ENCODE data around the gene HCK. TPM values are rescaled to one million over a fixed set of nuclear protein-coding genes. Genes with fewer than 3 reads are reported as not detected.

Gene HCK
- total RNA-seq, 3 donors from 2014 or later, result 6.2 to 17.3 (median 13.4) TPM

DNA sequence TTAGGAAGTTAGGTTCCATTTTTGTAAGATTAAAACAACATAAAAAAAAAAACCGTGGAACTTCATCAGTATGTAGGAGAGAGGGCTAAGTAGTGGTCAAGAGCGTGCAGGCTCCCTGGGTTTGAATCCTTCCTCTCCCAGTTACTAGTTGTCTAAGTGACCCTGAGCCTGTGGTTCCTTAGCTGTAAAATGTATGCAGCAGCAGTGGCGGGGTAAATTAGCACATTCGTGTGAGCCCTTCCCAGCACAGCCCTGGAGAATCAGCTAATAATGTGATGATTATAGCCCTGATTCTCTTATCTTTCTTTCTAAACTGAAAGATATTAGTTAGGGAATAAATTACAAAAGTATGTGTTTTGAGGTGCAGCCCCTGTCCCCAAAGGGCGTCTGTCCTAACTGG lies 90.0 kb downstream of the HCK start:
- no peaks in the 10 kb centered on the region for H3K9me3 ChIP-seq
- intact Hi-C loops (cut with DNase I, micrococcal nuclease), result no loop called here

DNA sequence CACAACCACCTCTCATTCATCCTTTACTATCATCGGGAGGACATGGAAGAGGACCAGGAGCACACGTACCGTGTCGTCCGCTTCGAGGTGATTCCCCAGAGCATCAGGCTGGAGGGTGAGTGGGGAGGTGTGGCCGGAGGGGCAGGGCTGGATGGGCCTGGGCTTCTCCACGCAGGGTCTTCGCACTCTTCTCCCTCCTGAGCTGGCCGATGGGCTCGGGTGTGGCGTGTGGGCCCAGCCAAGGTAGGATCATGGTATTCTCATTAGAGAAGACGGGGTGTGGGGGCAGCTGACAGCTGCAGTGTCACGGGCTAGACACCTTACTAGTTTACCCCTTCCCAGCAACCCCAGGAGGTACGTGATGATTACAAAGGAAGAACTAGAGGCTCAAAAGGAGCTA lies 90.9 kb downstream of the HCK start:
- no peak for DNase-seq

More for the DNA sequence above, 90.0 kb downstream of the HCK start:
- peaks cover 16% of the 10 kb centered on the region for H3K36me3 ChIP-seq (ENCODE audit: low read depth)
- no peak overlapping the region for H3K4me3 ChIP-seq
- H3K4me1 ChIP-seq (ENCODE audit: low read depth), result no peaks in the 10 kb centered on the region
- DNase-seq (no peak), ATAC-seq (no peak)
- TF ChIP-seq, protein P1, sequence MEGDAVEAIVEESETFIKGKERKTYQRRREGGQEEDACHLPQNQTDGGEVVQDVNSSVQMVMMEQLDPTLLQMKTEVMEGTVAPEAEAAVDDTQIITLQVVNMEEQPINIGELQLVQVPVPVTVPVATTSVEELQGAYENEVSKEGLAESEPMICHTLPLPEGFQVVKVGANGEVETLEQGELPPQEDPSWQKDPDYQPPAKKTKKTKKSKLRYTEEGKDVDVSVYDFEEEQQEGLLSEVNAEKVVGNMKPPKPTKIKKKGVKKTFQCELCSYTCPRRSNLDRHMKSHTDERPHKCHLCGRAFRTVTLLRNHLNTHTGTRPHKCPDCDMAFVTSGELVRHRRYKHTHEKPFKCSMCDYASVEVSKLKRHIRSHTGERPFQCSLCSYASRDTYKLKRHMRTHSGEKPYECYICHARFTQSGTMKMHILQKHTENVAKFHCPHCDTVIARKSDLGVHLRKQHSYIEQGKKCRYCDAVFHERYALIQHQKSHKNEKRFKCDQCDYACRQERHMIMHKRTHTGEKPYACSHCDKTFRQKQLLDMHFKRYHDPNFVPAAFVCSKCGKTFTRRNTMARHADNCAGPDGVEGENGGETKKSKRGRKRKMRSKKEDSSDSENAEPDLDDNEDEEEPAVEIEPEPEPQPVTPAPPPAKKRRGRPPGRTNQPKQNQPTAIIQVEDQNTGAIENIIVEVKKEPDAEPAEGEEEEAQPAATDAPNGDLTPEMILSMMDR (IDR thresholded peaks at IDR 0.05), result no peak

DNA sequence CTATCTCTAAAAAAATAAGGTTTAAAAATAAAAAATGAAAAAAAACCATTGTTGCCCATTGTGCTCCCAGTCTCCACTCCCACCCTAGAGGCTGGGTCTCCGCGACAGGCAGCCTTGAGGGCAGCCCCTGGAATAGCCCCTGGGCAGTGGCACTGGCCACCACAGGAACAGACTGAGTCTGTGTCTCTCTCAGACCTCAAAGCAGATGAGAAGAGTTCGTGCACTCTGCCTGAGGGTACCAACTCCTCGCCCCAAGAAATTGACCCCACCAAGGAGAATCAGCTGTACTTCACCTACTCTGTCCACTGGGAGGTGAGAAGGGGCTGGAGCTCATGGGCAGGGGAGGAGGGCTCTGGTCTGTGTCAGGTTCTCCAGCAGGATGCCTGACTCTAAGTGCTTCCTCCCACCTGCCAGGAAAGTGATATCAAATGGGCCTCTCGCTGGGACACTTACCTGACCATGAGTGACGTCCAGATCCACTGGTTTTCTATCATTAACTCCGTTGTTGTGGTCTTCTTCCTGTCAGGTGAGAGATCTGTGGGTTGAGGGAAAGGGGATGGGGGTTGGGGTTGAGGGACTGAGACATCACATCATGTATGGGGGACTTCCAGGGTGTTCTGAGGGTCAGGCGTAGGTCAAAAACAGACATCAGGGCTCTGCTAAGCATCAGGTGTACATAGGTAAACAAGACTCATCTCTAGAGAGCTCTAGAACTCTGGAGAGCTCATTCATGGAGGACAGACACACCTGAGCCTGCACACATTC lies 93.0 kb downstream of the HCK start:
- peaks cover 16% of the 10 kb centered on the region for H3K36me3 ChIP-seq (ENCODE audit: low read depth)
- H3K4me3 ChIP-seq, result no peak overlapping the region
- no peaks in the 10 kb centered on the region for H3K4me1 ChIP-seq (ENCODE audit: low read depth)
- ATAC-seq (no peak), DNase-seq (no peak)
- no peaks in the 10 kb centered on the region for H3K9me3 ChIP-seq
- intact Hi-C loops (cut with DNase I, micrococcal nuclease), result no loop called here
- TF ChIP-seq, protein P1 (IDR thresholded peaks at IDR 0.05), result no peak

More for the DNA sequence above, 90.9 kb downstream of the HCK start:
- Histone ChIP-seq H3K36me3 (ENCODE audit: low read depth) (peaks cover 16% of the 10 kb centered on the region), H3K4me3 (no peak overlapping the region), H3K9me3 (no peaks in the 10 kb centered on the region), H3K4me1 (ENCODE audit: low read depth) (no peaks in the 10 kb centered on the region)
- ATAC-seq, result no peak
- intact Hi-C loops (cut with DNase I, micrococcal nuclease), result no loop called here
- TF ChIP-seq, protein P1 (IDR thresholded peaks at IDR 0.05), result no peak

DNA sequence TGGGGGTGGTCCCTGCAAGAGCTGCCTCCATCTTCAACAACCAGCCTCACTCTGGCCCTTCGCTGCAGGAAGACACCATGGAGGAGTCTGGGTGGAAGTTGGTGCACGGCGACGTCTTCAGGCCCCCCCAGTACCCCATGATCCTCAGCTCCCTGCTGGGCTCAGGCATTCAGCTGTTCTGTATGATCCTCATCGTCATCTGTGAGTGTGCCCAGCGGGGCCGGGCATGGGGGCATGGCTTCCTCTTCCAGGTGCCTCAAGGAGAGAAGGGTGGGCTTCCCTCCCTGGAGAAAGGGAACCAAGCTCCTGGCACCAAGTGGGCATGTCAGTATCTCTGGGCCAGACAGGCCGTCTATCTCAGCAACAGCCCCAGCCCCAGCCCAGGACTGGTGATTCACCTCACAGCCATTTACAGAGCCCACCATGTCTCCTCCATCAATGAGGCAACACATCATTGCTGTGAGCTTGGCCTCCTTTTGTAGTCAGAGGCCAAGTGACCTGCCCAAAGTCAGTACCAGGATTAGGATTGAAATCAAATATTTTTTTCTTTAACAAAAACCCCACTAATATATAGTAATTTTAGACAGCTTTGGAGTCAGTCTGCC lies 97.6 kb downstream of the HCK start:
- Histone ChIP-seq H3K4me3 (no peak overlapping the region), H3K36me3 (ENCODE audit: low read depth) (no peaks in the 10 kb centered on the region)
- no peak for DNase-seq

DNA sequence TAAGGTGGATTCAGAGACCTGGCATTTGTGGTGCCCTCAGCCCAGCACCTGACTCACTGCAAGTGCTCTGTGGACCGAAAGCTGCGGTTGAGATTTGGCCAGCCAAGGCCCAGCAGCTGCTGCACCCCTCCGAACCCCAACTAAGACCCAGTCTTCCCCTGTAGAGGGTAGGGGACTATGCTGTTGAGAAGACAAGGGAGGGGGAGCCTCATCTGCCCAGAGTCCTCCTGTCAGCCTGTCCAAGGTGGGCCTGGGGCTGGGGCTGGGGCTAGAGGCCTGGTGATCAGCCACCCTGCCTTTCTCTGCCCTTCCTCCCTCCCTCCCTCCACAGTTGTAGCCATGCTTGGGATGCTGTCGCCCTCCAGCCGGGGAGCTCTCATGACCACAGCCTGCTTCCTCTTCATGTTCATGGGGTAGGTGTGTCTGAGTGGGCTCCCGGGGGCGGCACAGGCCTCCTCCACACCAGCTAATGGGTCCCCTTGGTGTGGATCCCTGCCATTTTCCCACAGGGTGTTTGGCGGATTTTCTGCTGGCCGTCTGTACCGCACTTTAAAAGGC lies 98.3 kb downstream of the HCK start:
- H3K4me1 ChIP-seq (ENCODE audit: low read depth), result peaks cover 8% of the 10 kb centered on the region
- no peaks in the 10 kb centered on the region for H3K9me3 ChIP-seq
- no peak overlapping the region for H3K4me3 ChIP-seq
- DNase-seq, result no peak
- TF ChIP-seq, protein P1 (IDR thresholded peaks at IDR 0.05), result no peak
- no peaks in the 10 kb centered on the region for H3K36me3 ChIP-seq (ENCODE audit: low read depth)
- intact Hi-C loops (cut with DNase I, micrococcal nuclease), result no loop called here
- no peak for ATAC-seq

More for the DNA sequence above, 97.6 kb downstream of the HCK start:
- intact Hi-C loops (cut with DNase I, micrococcal nuclease), result no loop called here
- H3K4me1 ChIP-seq (ENCODE audit: low read depth), result peaks cover 5% of the 10 kb centered on the region
- ATAC-seq, result no peak
- TF ChIP-seq, protein P1 (IDR thresholded peaks at IDR 0.05), result no peak
- H3K9me3 ChIP-seq, result no peaks in the 10 kb centered on the region

Other genes starting within 250 kb of the HCK start
- gene MYLK2, start 232.9 kb upstream of the HCK start, total RNA-seq, result under 1 TPM in 2 of 3 donors, not detected in 1; 0.09 to 0.31 TPM
- under 1 TPM in 1 of 3 donors, not detected in 2; 0.60 TPM for gene FOXS1, start 206.6 kb upstream of the HCK start, total RNA-seq
- gene DUSP15, start 181.7 kb upstream of the HCK start, total RNA-seq, result 1 to 10 TPM in 1 of 3 donors, under 1 TPM in 1, not detected in 1; 0.58 to 1.7 TPM
- gene TTLL9, start 181.6 kb upstream of the HCK start, total RNA-seq, result under 1 TPM in 1 of 3 donors, not detected in 2; 0.25 TPM
- gene PDRG1, start 100.2 kb upstream of the HCK start, total RNA-seq, result 10 to 100 TPM in 1 of 3 donors, 1 to 10 TPM in 2; 9.2 to 10.0 (median 9.9) TPM
- gene XKR7, start 84.1 kb upstream of the HCK start, total RNA-seq, result under 1 TPM; 0.09 to 0.13 (median 0.10) TPM
- gene CCM2L, start 41.8 kb upstream of the HCK start, total RNA-seq, result 1 to 10 TPM; 1.2 to 3.7 (median 1.8) TPM
- gene TM9SF4, start 57.5 kb downstream of the HCK start, total RNA-seq, result 10 to 100 TPM; 54.1 to 74.7 (median 65.8) TPM
- gene PLAGL2, start 155.5 kb downstream of the HCK start, total RNA-seq, result 10 to 100 TPM; 12.9 to 21.9 (median 16.5) TPM
- 10 to 100 TPM; 35.5 to 48.5 (median 44.8) TPM for gene POFUT1, start 155.6 kb downstream of the HCK start, total RNA-seq
- gene KIF3B, start 225.4 kb downstream of the HCK start, total RNA-seq, result 10 to 100 TPM; 39.3 to 54.6 (median 52.0) TPM

Data from mucosa of descending colon (tissue), 3 donors.